T-helper 2 cell treated with Interferon-gamma antibody and Interleukin-4, amounts not matched to agents 5 μg/mL and 100 μg/mL, for 36 hours (primary cell): ENCODE data around the gene TSKU.

Source experiments
- DNase-seq: peaks from one replicate; pipeline ENCODE4 v3.0.0; 2021; ENCODE audit warnings: low spot score
- H3K27ac Mint-ChIP-seq: one replicate; pipeline ENCODE4 v1.8.0; 2021; ENCODE audit warnings: mild to moderate bottlenecking, mixed read lengths
- H3K27me3 Mint-ChIP-seq: one replicate; pipeline ENCODE4 v1.8.0; 2021; ENCODE audit warnings: low read depth, mixed read lengths
- H3K36me3 Mint-ChIP-seq: one replicate; pipeline ENCODE4 v1.8.0; 2021; ENCODE audit warnings: low read depth, mixed read lengths
- H3K4me1 Mint-ChIP-seq: one replicate; pipeline ENCODE4 v1.8.0; 2021; ENCODE audit warnings: low read depth, mixed read lengths
- H3K4me3 Mint-ChIP-seq: one replicate; pipeline ENCODE4 v1.8.0; 2022; ENCODE audit warnings: mild to moderate bottlenecking, moderate library complexity, mixed read lengths
- H3K9me3 Mint-ChIP-seq: one replicate; pipeline ENCODE4 v1.8.0; 2021; ENCODE audit warnings: mixed read lengths

The TSKU gene

DNA sequence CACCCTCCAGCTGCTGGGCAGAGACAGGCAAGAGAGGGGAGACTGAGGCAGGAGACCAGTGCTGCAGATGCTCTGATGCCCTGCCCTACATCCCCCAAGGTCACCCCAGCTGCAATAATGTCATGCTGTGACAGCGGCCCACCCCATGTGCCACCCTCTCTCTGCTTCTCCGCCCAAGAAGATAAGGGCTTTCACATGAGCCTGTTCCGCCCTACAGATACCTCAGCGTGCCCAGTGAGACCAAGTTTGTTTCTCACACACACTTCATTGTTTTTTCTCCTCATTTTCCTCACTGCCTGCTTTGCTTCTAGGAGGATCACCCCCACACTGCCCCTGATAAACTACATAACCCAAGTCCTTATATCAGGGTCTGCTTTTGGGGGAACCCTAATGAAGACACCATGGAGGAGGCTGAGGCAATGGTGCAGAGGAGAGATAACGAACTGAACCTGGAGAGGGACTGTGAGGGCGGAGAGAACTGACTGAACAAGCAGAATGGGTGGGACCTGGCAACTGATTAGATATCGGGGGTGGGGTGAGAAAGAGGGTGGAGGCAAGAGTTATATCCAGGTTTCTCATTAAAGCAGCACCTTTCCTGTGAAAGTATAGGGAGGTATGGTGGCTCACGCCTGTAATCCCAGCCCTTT lies 37.5 kb upstream of the TSKU start:
- Mint-ChIP-seq H3K4me1 (peaks cover 3% of the 10 kb centered on the region), H3K27me3 (peaks cover 12% of the 10 kb centered on the region), H3K4me3 (no peak overlapping the region), H3K9me3 (no peaks in the 10 kb centered on the region), H3K27ac (no peak overlapping the region), H3K36me3 (no peaks in the 10 kb centered on the region)
- no peak for DNase-seq

DNA sequence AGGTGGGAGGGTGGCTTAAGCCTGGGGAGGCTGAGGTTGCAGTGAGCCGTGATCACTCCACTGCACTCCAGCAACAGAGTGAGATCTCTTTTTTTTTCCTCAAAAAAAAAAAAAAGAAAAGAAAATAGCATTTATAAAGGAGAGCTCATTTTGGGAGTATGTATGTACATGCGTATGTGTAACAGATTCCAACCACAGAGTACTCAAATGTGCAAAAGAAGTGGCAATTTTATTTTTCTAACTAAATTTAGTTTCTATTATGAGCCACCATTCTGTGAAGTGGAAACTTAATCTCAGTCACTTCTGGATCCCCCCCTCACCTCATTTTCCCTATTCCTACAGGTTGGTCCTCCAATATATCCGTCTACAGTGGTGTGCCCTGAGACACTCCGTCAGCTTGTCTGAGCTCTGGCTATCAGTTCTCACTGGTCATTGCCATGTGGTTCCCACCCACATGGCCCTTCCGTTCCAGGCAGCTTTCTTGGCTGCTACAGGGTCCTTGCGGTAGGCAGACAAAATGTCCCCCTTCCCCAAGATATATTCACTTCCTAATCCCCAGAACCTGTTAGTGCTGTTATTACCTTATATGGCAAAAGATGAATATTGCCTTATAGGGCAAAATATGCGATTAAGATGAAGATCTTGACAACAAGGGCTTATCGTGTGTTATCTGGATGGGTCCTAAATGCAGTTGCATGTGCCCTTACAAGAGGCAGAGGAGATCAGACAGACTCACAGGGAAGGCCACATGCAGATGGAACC lies 35.8 kb upstream of the TSKU start:
- H3K9me3 Mint-ChIP-seq, result no peaks in the 10 kb centered on the region
- no peaks in the 10 kb centered on the region for H3K4me1 Mint-ChIP-seq
- DNase-seq, result no peak
- peaks cover 5% of the 10 kb centered on the region for H3K27me3 Mint-ChIP-seq
- no peak overlapping the region for H3K27ac Mint-ChIP-seq
- no peaks in the 10 kb centered on the region for H3K36me3 Mint-ChIP-seq
- H3K4me3 Mint-ChIP-seq, result no peak overlapping the region

DNA sequence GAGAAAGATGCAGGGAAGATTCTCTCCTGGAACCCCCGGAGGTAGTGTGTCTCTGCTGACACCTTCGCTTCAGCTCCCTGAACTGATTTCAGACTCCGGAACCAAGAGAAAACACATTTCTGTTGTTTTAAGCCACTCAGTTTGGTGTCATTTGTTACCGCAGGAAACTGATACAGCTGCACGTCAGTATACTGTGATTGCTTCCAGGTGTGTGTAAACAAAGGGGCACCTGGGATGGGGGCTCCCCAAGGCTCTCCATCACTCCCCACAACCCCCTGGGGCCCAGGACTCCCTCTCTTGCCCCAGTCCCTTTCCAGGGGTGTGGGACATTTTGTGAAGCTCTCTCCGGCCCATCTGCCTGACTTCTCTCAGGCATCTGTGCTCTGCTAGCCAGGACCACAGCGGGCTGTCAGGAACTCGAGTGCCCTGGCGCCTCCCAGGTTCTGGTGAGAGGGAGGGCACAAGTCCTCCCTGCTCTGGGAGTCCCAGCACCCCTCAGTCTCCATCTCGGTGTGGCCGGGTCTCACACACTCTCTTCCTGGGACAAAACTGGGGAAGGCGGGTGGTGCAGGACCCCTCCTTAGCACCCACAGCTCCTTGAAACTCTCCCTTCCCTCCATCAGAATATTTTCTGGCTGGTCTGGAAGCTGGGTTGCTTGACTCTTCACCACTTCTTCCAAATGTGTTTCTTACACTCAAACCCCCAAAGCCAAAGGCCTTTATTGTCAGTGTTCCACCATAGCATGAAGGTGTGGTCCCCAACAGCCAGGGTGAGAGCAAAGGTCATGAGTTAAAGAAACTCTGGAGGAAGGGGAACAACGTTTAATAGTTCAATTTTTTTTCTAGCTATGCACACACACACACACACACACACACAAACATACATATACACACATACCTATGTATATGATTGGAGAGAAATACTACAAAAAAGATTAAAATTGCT lies 35.0 kb upstream of the TSKU start:
- no peak for DNase-seq
- H3K4me3 Mint-ChIP-seq, result no peak overlapping the region
- no peaks in the 10 kb centered on the region for H3K9me3 Mint-ChIP-seq
- no peaks in the 10 kb centered on the region for H3K36me3 Mint-ChIP-seq
- no peaks in the 10 kb centered on the region for H3K4me1 Mint-ChIP-seq
- H3K27me3 Mint-ChIP-seq, result peaks cover 3% of the 10 kb centered on the region
- no peak overlapping the region for H3K27ac Mint-ChIP-seq

DNA sequence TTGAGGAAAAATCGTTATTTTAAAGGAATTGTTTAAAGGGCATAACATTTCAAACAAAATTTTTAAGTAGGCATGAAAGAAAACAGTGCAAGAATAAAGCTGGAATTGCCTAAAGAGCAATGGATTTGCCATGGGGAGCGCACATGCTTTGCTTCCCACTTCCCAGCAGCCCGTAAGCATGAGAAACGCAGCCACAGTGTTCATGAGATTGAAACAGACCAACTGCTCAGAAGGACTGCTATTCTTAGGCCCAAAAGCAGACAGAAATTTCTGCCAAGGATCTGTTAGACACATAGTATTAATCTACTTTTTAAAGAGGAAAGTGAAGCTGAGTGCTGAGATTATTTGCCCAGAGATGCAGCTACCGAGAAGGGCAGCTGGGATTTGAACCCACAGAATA lies 34.2 kb upstream of the TSKU start:
- no peak for DNase-seq
- Mint-ChIP-seq H3K27me3 (peaks cover 3% of the 10 kb centered on the region), H3K4me3 (no peak overlapping the region), H3K4me1 (no peaks in the 10 kb centered on the region), H3K36me3 (no peaks in the 10 kb centered on the region), H3K9me3 (no peaks in the 10 kb centered on the region), H3K27ac (no peak overlapping the region)

DNA sequence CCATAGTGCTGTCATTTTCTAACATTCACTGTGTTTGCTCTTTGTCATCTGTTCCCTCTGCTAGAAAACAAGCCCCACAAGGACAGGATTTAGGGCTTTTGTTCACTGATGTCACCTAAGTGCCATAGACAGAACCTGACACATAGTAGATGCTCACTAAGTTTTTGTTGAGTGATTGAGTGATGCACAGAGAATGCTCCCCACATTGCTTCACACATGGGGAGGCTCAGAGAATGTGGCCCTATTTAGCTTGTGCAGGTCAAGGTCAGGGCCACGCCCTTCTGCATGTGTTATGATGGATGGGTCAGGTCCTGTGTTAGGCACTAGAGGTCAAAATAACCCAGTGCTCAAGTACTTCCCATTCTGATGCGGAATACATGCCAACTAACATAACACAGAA lies 33.1 kb upstream of the TSKU start:
- Mint-ChIP-seq H3K4me1 (no peaks in the 10 kb centered on the region), H3K27me3 (peaks cover 3% of the 10 kb centered on the region), H3K36me3 (no peaks in the 10 kb centered on the region), H3K27ac (no peak overlapping the region), H3K9me3 (no peaks in the 10 kb centered on the region), H3K4me3 (no peak overlapping the region)
- DNase-seq, result no peak

DNA sequence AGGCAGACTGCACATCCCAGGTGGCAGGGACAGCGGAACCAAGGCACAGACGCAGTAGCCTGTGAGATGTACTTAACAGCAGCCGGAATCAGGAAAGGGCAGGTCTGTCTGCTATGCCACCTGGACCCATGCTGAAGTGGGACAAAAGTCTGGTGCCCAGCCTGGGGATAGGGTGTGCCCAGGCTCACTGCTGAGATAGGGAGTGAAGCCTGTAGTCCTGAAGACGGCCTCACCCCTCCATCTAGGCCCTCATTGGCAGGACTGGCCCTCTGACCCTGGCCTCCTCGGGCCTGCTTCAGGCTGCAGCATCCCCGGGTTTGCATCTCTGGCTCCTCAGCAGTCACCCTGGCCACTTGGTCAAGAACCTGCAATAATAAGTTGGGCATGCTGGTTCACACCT lies 32.4 kb upstream of the TSKU start:
- no peaks in the 10 kb centered on the region for H3K36me3 Mint-ChIP-seq
- no peak for DNase-seq
- H3K4me1 Mint-ChIP-seq, result no peaks in the 10 kb centered on the region
- H3K9me3 Mint-ChIP-seq, result no peaks in the 10 kb centered on the region
- H3K27ac Mint-ChIP-seq, result no peak overlapping the region
- peaks cover 2% of the 10 kb centered on the region for H3K27me3 Mint-ChIP-seq
- no peak overlapping the region for H3K4me3 Mint-ChIP-seq

DNA sequence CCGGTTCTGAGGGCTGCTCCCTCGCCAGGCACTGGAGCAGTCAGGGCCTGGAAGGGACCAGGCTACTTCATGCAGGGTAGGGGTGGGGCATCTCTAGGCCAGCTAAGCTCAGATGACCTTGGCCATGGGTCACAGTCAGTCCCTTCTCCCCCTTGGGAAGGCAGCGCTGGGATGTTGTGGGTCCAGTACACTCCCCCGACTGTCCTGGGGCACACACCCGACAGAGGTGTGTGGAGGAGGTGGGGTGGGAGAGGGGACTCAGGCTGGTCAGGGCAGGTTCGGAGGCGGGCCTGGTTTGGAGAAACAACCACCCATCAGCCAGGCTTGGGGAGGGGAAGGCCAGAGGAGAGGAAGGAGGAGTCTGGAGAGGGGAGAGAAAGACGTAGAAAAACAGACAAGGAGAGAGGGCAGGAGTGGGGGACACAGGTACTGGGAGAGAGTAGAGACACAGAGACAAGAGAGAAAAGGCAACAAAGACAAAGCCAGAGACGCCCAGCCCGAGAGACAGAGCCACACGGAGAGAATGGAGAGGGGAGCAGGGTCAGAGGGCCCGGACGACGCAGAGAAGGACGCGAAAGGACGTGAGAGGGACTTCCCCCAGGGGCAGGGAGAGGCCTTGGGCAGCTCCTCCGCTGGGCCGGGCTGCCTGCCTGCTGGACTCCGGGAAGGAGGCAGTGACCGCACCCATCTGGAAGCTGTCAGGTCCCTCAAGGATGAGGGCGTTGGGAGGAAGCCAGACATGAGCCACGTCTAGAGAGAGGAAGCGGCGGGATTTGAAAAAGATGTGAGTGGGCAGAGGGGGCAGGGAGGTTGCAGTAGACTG lies 30.6 kb upstream of the TSKU start:
- no peaks in the 10 kb centered on the region for H3K36me3 Mint-ChIP-seq

DNA sequence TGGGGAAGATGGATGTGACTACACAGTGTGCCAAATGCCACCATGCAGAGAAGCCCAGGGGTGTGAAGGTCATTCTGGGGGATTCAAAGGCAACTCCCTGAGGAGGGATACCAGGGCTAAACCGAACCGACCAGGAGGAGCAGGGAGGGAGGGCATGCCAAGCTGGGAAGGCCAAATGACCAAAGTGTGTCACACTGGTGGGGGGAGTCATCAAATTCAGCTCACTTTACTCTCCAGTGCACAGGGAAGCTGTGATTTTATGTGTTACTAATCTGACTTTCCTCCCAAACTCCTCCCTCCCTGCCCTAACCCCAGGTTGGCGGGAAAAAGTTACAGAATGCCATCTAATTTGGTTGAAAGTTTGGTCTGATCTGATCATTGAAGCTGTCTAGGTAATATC lies 29.7 kb upstream of the TSKU start:
- Mint-ChIP-seq H3K27ac (no peak overlapping the region), H3K4me3 (no peak overlapping the region)

More for the DNA sequence above, 30.6 kb upstream of the TSKU start:
- H3K27me3 Mint-ChIP-seq, result peaks cover 2% of the 10 kb centered on the region
- no peaks in the 10 kb centered on the region for H3K9me3 Mint-ChIP-seq
- no peaks in the 10 kb centered on the region for H3K4me1 Mint-ChIP-seq
- H3K27ac Mint-ChIP-seq, result no peak overlapping the region
- no peak for DNase-seq
- H3K4me3 Mint-ChIP-seq, result no peak overlapping the region

DNA sequence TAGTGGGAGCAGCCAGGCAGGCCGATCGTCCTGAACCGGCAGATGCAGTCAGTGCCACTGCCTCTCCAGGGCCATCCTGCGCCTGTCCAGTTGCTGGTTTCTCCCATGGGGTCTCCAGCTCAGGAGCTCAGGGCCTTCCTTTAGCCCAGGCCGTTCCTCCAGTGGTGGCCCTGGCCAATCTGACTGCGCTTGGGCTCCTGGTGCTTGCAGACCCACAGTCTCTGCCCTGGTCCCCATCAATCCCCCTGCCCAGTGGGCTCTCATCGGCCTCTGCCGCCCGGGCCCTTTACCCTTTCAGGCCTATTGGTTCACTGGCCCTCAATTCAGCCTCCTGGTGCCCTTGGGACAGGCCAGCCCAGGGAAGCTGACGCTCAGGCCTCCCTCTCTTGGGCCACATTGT lies 29.2 kb upstream of the TSKU start:
- Mint-ChIP-seq H3K36me3 (no peaks in the 10 kb centered on the region), H3K9me3 (no peaks in the 10 kb centered on the region), H3K4me1 (no peaks in the 10 kb centered on the region), H3K27me3 (peaks cover 2% of the 10 kb centered on the region), H3K4me3 (no peak overlapping the region), H3K27ac (no peak overlapping the region)
- DNase-seq, result no peak

More for the DNA sequence above, 29.7 kb upstream of the TSKU start:
- Mint-ChIP-seq H3K27me3 (peaks cover 2% of the 10 kb centered on the region), H3K4me1 (no peaks in the 10 kb centered on the region), H3K36me3 (no peaks in the 10 kb centered on the region), H3K9me3 (no peaks in the 10 kb centered on the region)
- no peak for DNase-seq

DNA sequence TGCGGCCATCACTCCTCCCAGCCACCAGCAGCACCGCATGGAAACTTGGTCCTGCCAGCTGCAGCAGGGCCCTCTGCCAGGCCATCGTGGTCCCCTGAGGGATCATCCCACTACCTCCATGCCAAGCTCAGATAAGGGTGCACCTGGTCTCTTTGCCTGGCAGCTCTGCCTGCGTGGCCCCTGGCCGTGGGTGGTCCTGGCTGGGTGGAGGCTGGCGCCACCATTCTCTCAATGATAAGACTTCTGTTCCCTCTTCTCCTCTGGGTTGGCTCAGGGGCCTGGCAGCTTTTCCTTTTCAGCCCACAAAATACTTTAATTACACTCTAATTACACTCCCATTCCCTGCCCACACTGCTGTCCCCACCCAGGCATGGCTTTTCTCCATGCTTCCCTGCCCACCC lies 26.8 kb upstream of the TSKU start:
- H3K4me3 Mint-ChIP-seq, result no peak overlapping the region
- H3K9me3 Mint-ChIP-seq, result no peaks in the 10 kb centered on the region
- no peak for DNase-seq
- H3K27me3 Mint-ChIP-seq, result peaks cover 2% of the 10 kb centered on the region
- no peaks in the 10 kb centered on the region for H3K4me1 Mint-ChIP-seq
- no peak overlapping the region for H3K27ac Mint-ChIP-seq
- no peaks in the 10 kb centered on the region for H3K36me3 Mint-ChIP-seq

DNA sequence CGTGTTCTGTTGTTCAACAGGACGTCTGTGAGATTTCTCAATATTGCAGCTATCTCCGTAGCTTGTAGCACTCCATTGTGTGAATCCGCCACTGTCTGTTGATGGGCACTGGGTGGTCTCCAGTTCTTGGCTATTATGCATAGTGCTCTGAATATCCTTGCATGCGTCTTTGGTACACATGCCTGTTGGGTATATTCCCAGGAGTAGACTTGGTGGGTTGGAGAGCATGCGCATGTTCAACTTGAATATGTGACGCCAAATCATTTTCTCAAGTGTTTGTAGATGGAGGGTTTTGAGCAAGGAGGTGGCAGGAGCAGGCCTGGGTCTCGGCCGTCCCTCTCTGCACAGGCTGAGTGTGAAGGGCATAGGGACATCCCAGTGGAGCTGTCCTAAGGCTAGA lies 24.8 kb upstream of the TSKU start:
- H3K27me3 Mint-ChIP-seq, result peaks cover 2% of the 10 kb centered on the region
- no peaks in the 10 kb centered on the region for H3K36me3 Mint-ChIP-seq
- no peaks in the 10 kb centered on the region for H3K9me3 Mint-ChIP-seq
- H3K4me3 Mint-ChIP-seq, result no peak overlapping the region
- H3K27ac Mint-ChIP-seq, result no peak overlapping the region
- H3K4me1 Mint-ChIP-seq, result no peaks in the 10 kb centered on the region
- DNase-seq, result no peak

DNA sequence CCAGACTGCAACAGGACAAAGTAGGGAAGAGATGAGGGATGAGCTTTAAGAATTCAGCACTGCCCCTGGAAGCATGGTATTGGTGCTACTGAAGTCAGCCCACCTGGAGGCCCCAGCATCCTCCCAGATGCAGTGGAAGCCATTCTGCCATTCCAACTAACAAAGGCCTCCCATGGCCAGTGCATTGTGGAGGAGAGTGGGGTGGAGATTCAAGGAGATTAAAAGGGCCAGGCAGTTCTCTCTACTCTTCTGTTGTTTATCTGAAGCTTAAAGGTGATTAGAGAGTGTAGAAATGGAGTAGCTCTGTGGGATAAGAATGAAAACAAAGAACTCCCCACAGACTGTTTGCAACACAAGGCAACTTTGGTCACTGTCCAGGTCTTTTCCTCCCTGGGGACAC lies 24.1 kb upstream of the TSKU start:
- no peaks in the 10 kb centered on the region for H3K9me3 Mint-ChIP-seq
- H3K4me1 Mint-ChIP-seq, result no peaks in the 10 kb centered on the region
- H3K27me3 Mint-ChIP-seq, result peaks cover 2% of the 10 kb centered on the region
- H3K27ac Mint-ChIP-seq, result no peak overlapping the region
- no peaks in the 10 kb centered on the region for H3K36me3 Mint-ChIP-seq
- no peak overlapping the region for H3K4me3 Mint-ChIP-seq
- no peak for DNase-seq

DNA sequence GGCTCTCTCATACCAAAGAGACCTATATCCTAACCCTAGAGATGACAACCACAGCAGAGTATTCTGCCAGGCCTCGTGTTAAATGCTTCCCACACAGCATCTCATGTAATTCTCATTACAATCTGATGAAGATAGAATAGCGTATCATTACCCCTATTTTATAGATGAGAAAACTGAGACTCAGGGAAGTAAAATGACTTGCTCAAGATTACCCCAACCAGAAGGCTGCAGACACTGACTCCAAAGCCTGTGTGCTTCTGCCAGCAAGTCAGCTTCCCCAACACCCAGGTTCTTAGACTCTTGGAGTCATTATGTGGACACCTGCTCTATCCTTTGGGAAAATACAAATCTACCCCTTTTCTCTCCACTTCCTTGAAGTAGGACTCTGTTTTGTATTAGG lies 23.6 kb upstream of the TSKU start:
- Mint-ChIP-seq H3K4me3 (no peak overlapping the region), H3K4me1 (no peaks in the 10 kb centered on the region), H3K27me3 (peaks cover 2% of the 10 kb centered on the region), H3K27ac (no peak overlapping the region), H3K36me3 (no peaks in the 10 kb centered on the region), H3K9me3 (no peaks in the 10 kb centered on the region)
- no peak for DNase-seq
